GM18867 (cell line): ENCODE measurements around the gene EYA2.

Experiments
- ATAC-seq: cut with Tn5 transposase; IDR thresholded peaks from one replicate; pipeline ENCODE4 v1.9.1; 2021; ENCODE audit warnings: mild to moderate bottlenecking, moderate library complexity; ENCODE audit not compliant: unreplicated experiment

Gene EYA2

DNA sequence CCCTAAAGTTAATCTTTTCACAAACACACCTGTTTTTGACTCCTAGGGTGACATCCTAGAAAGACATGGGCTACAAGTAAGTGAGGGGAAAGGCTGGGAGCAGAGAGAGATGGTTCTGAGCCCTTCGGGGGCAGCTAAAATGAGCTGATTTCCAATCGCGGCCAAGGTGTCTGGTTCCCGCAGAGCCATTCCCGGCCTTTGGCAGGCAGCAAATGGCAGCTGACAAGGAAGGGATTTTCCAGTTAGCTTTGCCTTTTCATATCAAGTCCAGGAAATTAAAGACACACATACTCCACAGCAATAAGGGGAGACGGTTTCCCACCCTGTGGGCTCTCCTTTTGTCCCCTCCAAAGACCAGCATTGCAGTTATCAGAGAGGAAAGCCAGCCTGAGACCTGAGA lies 233.4 kb downstream of the EYA2 start:
- no peak for ATAC-seq

DNA sequence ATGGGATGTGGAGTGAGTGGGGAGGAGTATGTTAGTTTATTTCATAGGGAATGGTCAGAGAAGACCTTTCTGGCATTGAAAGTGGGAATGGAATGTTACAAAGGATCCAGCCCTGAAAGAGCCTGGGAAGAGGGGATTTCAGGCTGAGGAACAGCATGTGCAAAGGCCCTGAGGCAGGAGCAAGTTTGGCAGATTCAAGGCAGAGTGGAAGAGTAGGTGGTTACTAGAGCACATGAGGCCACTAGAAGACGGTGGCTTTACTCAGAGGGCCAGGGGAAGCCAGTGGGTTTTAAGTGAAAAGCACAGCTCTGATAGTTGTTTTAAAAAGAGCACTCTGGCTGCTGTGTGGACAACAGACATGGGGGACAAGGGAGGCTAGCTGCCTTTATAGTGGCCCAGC lies 234.7 kb downstream of the EYA2 start:
- ATAC-seq: no peak

DNA sequence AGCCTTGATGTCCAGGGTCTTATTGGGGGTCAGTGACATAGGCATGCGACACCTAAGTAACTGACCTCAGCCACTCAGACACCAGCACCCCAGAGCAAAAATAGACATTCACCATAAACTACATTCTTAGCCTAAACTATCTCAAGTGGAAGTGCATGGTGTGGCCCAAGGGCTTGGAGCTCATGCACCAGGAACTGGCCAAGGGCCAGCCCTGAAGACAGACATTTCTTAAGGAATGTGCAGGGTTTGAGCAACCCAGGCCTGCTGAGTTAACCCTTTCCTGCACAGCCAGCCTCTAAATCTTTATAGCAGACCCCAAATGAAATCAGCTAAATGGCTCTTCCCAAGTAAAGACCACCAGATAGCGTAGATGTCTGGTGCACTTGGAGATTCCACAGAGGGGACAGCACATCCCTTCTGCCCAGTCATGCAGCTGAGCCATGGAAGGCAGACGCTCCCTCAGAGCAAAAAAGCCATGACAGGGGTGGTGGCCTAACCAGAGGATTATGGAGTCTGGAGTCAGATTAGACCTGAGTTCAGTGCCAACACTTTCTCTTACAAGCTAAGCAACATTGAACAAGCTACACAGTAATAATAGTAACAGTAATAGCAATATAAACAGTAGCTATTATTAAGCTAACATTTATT lies 239.3 kb downstream of the EYA2 start:
- ATAC-seq: no peak

DNA sequence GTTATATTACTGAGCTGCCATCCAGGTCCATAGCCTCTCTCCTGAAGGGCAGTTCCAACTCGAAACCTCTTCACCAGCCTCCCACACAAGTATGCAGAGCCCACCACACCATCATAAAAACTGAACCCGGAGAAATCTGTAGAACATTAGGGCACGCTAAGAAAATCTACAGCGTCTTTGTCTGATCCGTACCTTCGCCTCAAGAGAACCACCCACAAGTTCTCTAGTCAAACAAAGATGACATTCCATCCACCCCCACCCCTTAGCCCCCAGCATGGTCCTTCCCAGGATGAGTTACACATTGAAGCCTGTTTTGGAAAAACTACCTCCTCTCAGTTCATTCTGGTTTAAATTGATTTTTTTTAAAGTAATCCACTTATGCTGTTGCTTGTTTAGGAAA lies 242.1 kb downstream of the EYA2 start:
- ATAC-seq: no peak

DNA sequence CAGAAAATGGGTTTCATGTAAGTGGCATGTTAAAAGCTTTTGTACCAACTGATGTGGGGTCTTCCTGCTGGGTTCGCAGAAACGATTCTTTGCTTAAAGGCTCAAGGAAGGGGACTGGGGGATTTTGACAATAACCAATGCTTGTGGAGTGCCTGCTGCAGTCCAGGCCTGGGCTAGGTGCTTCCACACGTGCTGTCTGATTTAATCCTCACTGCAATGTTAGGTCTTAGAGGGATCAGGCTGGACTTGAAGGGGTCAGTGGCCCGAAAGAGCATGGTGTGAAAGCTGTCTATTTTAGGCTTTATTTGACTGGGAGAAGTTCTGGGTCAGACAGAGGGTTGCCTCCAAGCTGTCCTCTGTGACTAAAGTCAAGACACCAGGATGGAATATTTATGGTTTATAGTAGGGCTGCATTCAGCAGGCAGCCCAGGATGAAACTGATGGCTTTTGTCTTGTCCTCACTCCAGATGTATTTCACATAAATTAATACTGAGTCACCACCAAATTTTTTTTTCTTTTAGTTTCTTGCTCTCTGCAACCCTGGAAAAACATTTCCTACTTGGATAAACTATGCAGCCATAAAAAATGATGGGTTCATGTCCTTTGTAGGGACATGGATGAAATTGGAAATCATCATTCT lies 242.7 kb downstream of the EYA2 start:
- ATAC-seq: no peak

DNA sequence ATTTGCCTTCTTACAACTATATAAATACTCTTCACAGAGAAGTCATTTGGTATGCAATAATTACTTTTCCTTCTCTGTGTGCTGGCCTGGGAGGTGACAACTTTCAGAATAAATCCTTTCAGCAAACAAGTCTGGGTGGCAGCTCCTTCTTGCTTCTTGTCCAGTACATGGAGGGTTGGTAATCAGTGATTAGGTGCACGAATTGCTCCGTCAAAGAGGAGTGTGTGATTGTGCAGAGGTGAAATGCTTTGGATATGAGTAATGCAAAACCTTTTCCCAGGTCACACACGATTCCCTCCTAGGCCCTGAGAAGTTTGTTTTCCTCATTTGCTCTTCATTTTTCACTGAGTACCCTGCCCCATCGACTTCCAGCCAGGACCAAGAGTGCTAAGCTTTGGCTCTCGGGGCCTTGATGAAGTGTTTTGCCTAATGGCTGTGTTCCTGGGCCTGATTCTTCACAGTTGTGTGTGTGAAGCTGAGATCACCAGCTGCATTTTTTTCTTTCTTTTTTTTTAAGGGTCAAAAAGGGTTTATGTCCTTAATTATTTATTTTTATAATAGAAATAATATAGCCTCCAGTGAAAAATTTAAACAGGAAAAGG lies 245.4 kb downstream of the EYA2 start:
- ATAC-seq: no peak

DNA sequence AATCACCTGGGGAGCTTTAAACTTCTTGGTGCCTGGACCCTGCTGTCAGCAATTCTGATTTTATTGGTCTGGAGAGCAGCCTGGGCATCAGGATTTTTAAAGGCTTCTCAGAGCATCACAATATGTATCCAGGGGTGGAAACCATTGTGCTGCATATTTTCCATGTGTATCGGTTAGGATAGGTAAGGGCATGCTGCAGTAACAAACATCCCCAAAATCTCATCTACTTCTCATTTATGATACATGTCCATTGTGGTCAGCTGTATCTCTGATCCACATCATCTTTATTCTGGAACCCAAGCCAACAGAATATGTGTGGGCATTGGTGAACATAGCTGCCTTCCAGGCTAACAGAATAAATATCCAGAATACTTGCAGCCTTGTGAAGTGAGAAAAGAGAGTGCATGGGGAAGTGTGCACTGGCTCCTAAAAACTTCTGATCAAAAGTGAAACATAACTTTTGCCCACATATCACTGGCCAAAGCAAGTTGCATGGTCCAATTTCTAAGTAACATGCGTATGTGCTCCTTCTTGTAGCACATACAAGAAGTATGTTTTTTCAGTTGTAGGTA lies 246.8 kb downstream of the EYA2 start:
- no peak for ATAC-seq

DNA sequence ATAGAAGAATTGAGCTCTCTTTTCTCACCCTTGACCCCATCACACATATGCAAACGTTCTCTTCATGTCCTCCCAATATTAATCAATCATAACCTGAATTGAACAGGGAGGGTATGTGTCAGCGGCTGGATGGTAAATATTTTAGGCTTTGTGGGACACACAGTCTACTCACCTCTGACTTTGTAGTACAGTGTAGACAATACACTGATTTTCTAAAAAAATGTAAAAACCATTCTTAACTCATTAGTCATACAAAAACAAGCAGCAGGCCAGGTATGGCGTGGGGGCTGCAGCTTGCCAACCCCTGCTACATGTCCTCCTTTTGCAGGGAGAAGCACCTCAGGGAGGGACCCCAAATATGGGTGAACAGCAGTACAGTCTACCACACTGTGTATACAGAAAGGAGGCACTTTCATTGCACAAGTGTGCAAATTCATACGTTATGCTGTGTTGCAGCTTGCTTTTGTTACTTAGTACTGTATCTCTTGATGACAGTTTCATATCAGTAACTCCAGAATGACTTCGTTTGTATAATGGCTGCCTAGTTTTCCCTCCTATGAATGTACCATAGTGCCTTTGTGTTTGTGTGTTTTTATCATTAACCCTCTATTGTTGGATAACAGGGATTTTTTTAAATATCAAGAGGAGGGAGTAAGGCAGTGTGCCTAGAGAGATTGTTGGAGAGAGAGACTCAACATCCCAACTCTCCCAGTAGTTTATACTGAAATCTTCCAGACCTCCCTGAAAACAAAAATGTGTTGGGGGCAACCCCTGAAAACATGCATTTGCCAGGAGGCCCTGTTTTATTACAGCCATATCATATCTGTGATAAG lies 247.5 kb downstream of the EYA2 start:
- ATAC-seq: no peak

DNA sequence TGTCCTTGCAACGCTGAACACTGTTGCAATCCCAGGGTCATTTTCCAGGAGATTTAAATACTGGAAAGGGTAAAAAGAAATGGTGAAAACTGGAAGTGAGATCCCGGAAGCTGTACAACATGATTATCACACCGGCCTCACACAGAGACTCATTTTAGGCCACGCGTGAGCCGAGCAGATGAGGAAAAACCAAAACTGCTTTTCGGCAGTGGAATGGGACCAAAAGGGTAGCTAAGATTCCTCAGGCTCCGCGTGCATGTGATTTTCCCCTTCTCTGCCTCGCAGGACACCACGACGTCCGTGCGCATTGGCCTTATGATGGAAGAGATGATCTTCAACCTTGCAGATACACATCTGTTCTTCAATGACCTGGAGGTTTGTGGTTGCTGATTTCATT lies 248.1 kb downstream of the EYA2 start:
- ATAC-seq: no peak

DNA sequence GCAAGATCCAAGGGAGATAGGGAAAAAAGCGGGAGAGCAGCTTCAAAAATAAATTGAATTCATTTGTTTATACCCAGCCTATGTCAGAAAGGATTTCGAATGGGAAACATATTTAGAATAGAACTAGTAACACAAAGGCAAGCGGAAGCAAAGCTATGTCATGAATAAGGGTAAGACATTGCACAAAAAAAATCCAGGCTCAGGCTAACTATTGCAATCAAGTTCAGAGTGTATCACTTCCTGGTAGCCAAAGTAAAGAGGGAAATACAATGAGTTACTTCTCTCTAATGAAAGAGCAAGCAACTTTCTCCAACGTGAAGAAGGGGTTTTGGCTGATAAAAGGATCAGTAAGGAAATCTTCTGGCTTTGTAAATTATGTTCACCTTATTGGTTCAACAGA lies 249.0 kb downstream of the EYA2 start:
- no peak for ATAC-seq

DNA sequence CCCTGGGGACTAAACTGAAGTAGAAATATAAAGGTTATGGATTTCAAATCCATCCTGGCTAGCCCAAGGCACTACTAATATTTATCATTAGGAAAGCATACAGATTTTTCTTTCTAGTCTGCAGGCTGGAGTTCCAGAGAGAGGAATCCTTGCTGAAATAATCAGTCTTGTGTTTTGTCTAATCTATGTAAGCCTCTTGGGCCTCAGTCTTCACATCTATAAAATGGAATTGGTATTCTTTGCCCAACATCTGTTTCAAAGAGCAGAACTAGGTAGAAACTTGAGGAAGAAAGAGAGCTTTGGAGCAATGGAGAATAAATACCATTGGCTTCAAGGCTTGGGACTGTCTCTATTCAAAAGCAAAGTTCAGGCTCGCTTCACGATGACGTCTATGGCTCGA lies 249.8 kb downstream of the EYA2 start:
- ATAC-seq: no peak

DNA sequence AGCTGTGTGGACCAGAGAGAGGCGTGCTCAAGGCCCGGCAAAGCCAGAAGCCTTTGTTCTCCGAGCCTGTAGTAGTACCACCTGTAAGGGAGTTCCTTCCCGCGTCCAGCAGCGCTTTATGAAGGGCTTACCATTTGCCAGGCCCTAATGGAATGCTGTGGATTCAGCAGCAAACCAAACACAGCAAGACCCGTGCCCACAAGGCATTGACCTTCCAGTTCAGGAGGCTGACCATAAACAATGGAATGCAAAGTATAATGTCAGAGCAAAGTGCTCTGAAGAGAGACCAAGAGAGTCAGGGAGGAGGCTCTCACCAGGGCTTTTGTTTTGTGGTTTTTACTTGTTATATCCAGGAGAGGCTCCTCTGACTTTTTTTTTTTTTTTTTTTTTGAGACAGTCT lies 252.0 kb downstream of the EYA2 start:
- no peak for ATAC-seq

DNA sequence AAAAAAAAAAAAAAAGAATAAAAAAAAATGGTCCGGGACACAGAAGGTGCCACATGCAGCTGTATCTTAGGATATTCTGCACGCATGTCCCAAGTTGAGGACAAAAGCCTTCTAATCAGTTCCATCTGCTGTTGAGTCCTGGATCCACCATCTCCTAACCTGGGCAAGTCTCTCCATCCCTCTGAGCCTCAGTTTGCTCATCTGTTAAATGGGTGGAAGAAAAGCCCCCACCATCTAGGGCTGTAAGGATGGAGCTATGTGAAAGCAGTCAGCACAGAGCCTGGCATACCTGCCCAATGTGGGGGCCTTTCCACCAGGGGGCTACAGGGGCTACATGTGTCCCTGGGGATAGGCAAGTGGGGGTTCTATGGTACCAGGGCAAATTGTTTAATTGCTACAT lies 253.4 kb downstream of the EYA2 start:
- ATAC-seq: no peak

DNA sequence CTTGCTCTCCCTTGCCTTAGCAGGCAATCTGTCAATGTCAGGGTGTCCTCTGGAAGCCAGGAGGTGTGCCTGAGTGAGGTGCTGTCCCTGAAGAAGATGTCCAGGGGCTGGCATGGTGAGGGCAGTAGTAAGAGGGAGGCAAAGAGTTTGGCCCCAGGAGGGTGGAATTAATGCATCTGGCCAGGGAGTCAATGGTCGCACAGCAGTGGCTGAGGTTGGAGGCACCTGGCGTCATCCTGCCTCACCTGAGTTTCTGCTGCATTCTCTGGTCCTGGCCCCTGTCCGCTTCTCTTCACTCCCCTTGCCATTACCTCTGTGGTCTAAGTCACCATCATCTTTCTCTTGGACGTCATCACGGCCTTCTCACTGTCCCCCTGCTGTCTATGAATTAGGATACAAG lies 255.3 kb downstream of the EYA2 start:
- ATAC-seq: no peak

DNA sequence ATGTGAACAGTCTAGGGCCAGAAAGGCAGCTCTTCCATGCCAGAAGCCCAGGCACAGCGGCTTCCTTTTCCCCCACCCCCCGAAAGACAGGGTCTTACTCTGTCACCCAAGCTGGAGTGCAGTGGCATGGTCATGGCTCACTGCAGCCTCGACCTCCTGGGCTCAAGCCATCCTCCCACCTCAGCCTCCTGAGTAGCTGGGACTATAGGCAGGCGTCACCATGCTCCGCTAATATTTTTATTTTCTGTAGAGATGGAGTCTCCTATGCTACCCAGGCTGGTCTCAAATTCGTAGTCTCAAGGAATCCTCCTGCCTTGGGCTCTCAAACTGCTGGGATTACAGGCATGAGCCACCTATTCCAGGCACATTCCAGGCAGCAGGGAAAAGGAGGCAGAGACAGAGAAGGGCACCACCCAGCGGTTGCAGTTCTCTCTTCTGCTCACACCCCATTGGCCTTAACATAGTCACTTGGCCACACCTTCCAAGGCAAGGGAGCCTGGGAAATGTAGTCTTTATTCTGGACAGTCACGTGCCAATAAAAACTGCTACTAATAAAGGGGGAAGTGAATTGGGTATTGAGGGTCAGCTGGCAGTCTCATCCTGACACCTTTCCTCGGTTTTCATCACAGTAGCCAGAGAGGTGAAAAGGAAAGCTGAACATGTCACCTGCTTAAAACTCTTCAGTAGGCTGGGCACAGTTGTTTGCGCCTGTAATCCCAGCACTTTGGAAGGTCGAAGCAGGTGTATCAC lies 255.9 kb downstream of the EYA2 start:
- ATAC-seq: no peak

DNA sequence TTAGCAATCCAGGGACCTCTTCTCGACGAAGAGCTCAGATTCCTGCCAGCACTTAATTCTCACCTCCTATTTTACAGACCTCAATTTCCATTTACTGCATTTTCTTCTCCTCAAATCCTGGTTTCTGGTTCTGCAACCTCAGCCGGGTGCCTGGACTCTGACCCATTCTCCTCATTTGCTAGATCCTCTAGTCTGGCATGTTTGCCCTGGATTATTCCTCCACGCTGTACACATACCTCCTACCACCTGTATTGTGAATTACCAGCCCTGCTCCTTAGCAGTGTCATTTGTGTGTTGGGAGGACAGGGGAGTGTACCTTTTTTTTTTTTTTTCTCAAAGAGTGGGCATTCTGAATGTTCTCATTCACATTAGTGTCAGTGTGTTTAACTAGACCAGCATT lies 257.4 kb downstream of the EYA2 start:
- ATAC-seq: no peak

DNA sequence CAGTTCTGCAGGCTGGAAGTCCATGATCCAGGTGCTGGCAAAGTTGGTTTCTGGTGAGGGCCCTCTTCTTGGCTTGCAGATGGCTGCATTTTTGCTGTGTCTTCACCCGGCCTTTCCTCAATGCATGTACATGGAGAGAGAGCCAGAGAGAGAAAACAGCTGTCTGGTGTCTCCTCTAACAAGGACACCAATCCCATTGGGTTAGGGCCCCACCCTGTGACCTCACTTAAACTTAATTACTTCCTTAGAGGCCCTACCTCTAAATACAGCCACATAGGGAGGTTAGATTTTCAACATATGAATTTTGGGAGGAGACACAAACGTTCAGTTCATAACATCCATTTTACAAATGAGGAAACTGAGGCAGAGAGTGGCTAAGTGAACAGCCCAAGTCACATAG lies 259.4 kb downstream of the EYA2 start:
- ATAC-seq: no peak

DNA sequence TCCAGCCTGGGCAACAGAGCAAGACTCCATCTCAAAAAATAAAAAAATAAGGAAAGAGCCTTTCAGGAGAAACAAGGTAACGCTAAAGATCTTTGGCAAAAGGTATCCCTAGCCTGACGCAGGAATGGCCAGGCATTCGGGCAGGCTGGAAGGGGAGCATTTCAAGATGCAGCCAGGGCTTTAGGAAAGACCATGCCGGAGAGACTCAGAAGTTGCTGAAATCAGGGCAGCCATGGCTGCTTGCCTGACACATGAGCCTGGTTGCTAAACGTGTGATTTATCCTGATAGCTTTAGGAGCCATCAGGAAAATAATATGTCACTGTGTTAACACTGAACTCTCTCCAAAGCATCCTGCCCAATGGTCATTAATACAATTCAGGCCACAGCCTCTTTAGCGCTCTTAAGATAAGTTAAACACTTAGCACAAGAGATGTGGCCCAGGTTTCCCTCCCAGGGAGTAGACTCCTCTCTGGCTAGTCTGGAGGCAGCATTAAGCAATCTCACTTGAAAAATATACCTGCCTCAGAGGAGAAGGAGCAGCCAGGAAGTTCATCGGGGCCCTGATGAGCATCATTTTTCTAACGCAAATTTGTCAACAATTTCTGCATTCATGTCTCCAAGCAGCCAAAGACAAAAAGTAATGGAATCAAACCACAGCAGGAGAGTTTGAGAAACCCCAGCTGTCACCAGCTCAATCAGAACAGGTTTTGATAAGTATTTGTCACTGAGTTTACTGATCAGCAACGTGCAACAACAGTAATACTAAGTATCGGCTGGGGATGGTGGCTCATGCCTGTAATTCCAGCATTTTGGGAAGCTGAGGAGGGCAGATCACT lies 261.9 kb downstream of the EYA2 start:
- no peak for ATAC-seq

DNA sequence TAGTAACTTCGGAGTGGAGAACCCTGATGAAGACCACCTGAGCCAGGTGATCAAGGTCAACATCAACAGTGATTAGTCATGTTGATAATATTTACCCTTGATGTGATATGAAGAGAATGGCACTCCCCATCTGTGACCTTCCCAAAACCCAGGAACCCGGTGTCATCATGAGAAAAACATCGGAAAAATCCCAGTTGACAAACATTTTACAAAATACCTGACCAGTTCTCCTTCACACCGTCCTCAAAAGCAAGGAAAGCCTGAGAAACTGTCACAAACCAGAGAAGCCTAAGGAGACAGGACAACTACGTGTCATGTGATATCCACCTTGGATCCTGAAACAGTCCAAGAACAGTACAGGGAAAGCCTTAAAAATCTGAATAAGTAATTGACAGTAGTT lies 264.5 kb downstream of the EYA2 start:
- ATAC-seq: no peak

DNA sequence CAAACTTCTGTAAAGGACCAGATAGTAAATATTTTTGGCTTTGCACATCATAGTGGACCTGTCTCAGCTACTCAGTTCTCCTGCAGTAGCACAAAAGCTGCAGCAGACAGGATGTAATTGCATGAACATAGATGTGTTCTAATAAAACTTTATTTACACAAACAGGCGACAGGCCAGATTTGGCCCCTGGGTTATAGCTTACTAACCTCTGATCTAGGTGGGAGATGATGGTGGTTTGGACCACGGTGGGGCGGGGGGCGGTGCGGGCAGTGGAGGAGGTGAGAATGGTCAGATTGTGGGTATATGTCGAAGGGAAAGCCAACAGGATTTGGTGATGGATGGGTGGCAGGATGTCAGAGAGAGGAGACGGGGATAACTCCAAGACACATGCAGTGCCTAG lies 265.6 kb downstream of the EYA2 start:
- ATAC-seq: no peak
